Measurements from ENCODE around the gene IGF1R.
A peak's percentile ranks its signal among the peaks of the same experiment; 100 is the strongest.

Gene IGF1R

DNA sequence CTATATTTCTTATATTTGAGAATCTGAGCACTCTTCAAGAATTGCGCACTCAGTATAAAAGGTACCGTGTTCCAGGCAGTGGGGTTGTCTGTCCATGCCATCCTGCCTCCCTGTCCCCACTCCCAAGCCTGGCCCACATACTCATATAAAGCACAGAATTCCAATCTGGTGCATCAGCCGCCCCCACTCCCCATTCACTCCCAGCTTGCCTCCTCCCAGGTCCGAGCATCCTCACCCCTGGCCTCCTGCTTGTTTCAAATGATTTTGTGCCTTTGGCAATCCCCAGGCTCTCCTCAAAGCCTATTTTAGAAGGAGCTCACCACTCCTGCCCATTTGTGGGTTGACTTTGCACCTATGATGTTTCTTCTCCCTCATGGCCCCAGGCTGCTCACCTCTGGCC is 22.2 kb upstream of the IGF1R start:
- H3K27ac Mint-ChIP-seq: no peak overlapping the region
- no peaks in the 10 kb centered on the region for H3K36me3 Mint-ChIP-seq
- no peaks in the 10 kb centered on the region for H3K9me3 Mint-ChIP-seq
- ATAC-seq: no peak
- H3K27me3 Mint-ChIP-seq: peaks cover 21% of the 10 kb centered on the region
- H3K4me3 Mint-ChIP-seq: no peak overlapping the region
- no peaks in the 10 kb centered on the region for H3K4me1 Mint-ChIP-seq

GRCh38 chr15:98628216-98628615 is 20.1 kb upstream of the IGF1R start:
- H3K27me3 Mint-ChIP-seq: peaks cover 17% of the 10 kb centered on the region
- no peaks in the 10 kb centered on the region for H3K4me1 Mint-ChIP-seq
- ATAC-seq: no peak
- H3K9me3 Mint-ChIP-seq: no peaks in the 10 kb centered on the region
- H3K4me3 Mint-ChIP-seq: no peak overlapping the region
- H3K36me3 Mint-ChIP-seq: no peaks in the 10 kb centered on the region
- H3K27ac Mint-ChIP-seq: no peak overlapping the region

DNA sequence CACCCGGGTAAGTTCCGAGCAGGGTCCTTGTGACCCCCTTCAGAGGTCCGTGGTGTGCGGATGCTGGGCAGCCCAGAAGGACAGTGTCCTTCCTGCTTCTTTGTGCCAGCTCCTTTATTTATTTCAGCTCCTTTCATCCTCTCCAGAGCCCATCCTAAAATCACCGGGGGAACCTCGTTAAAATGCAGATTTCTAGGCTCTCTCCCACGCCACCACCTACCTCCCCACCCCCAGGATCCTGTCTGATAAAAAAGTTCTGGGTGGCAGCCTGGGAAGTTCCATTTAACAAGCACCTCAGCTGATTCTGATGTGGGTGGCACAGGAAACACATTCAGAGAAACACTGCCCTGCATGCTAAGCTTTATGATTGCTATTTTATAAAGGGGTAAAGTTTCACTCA is 12.5 kb upstream of the IGF1R start:
- H3K4me1 Mint-ChIP-seq: no peaks in the 10 kb centered on the region
- H3K9me3 Mint-ChIP-seq: no peaks in the 10 kb centered on the region
- H3K27me3 Mint-ChIP-seq: peaks cover 14% of the 10 kb centered on the region
- no peak for ATAC-seq
- H3K27ac Mint-ChIP-seq: no peak overlapping the region
- no peak overlapping the region for H3K4me3 Mint-ChIP-seq
- no peaks in the 10 kb centered on the region for H3K36me3 Mint-ChIP-seq

DNA sequence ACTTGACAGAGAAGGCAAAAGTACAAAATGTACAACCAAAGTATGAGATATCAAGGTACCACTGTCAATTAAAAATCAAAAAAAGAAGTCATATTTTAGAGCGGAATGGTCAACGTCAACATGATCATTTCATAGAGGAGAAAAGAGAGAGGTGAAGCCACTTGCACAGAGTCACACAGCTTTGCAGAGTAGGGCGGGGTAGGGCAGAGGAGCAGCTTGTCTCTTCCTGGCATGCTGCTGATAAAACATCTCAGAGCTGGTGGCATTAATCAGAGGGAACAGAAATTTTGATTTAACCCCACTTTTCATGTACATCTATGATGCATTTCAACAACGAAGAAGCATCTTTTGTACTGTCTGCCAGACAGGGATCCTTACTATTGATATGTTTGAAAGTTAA is 5.2 kb upstream of the IGF1R start:
- H3K4me1 Mint-ChIP-seq: peaks cover 6% of the 10 kb centered on the region
- H3K27me3 Mint-ChIP-seq: no peaks in the 10 kb centered on the region
- H3K27ac Mint-ChIP-seq: no peak overlapping the region
- no peak for ATAC-seq
- H3K9me3 Mint-ChIP-seq: no peaks in the 10 kb centered on the region
- no peaks in the 10 kb centered on the region for H3K36me3 Mint-ChIP-seq
- no peak overlapping the region for H3K4me3 Mint-ChIP-seq

- Mint-ChIP-seq H3K4me3 (peak overlapping the region; percentile 77), H3K27me3 (peaks cover 16% of the 10 kb centered on the region), H3K27ac (no peak overlapping the region)
Measured at GRCh38 chr15:98646546-98647025, 1.8 kb upstream of the IGF1R start.

DNA sequence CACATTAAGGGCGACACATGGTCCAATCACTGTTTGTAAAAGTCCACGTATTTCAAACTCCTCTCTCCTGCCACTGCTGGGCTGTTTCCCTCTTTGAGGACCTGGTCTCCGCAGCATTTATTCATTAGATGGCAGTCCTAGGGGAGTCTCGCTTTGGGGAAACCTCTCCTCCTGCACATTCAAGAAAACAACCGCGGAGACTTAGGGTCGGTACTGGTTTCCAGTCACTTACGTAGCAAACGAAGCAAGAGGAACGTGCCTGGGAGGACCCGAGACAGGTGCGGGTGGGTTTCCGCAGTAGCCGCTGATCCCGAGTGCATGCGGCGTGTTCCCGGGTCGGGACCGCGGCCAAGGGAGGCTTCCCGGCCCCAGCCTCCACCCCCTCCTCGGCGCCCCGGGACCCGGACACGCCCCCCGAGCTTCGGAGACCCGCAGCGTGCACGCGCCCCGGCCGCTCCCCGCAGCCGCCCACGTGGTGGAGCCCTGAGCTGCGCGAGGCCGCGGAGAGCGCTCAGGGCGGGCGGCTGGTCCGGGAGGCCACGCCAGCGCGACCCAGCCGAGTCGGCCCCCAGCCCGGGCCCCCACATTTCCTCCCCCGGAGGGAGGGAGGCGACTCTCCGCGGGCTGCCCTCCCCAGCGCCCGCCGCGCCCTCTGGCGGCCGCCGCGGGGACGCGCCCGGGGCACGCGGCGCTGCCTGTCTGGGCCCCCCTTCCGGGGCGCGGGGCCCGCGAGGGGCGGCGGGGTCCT is 1.1 kb upstream of the IGF1R start:
- no peaks in the 10 kb centered on the region for H3K36me3 Mint-ChIP-seq
- peaks cover 22% of the 10 kb centered on the region for H3K27me3 Mint-ChIP-seq
- H3K9me3 Mint-ChIP-seq: no peaks in the 10 kb centered on the region
- ATAC-seq: peak; percentile 76
- peak overlapping the region; percentile 79 for H3K27ac Mint-ChIP-seq
- H3K4me3 Mint-ChIP-seq: peak overlapping the region; percentile 77
- H3K4me1 Mint-ChIP-seq: peaks cover 25% of the 10 kb centered on the region

More at GRCh38 chr15:98646546-98647025, 1.8 kb upstream of the IGF1R start:
- no peaks in the 10 kb centered on the region for H3K9me3 Mint-ChIP-seq
- no peak for ATAC-seq
- H3K4me1 Mint-ChIP-seq: peaks cover 20% of the 10 kb centered on the region
- no peaks in the 10 kb centered on the region for H3K36me3 Mint-ChIP-seq

- Mint-ChIP-seq H3K4me3 (peak overlapping the region; percentile 92), H3K27ac (peak overlapping the region; percentile 79), H3K9me3 (no peaks in the 10 kb centered on the region), H3K4me1 (peaks cover 30% of the 10 kb centered on the region), H3K36me3 (no peaks in the 10 kb centered on the region), H3K27me3 (peaks cover 27% of the 10 kb centered on the region)
- peak; percentile 49 for ATAC-seq
Measured at GRCh38 chr15:98648654-98649471, 524 bp downstream of the IGF1R start.

- Mint-ChIP-seq H3K4me3 (peak overlapping the region; percentile 92), H3K4me1 (peaks cover 36% of the 10 kb centered on the region), H3K9me3 (no peaks in the 10 kb centered on the region), H3K27ac (peak overlapping the region; percentile 79), H3K27me3 (peaks cover 35% of the 10 kb centered on the region), H3K36me3 (no peaks in the 10 kb centered on the region)
- no peak for ATAC-seq
Measured at GRCh38 chr15:98649472-98650416, 1.4 kb downstream of the IGF1R start.

DNA sequence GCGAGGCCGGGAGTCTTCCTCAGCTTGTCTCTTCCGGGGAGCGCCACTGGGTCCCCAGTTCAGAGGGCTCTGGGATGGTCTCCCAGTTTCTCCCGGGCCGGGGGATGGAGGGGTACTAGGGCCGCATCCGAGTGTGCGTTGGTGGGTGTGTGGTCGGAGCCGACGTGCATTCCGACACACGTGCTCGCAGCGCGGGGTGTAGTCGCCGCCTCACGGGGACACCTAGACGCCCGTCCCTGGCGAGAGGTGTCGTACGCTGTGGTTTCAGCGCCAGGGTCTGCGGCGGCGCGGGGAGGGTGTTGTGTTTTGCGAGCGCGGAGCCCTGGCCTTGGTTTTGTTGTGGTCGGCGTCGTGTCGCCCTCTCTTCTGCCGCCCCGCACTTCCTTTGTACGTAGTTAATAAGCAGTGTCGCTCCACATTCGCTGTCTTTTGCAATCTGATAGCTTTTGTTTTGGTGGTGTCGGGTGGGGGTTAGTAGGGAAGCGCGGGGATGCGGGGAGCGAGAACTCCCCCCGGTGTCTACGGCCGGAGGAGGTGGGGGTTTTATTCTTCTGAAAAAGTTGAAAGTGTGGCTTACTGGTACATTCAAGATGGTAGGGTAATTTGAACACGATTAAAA is 2.2 kb downstream of the IGF1R start:
- Mint-ChIP-seq H3K36me3 (no peaks in the 10 kb centered on the region), H3K4me3 (peak overlapping the region; percentile 89), H3K9me3 (no peaks in the 10 kb centered on the region), H3K27me3 (peaks cover 35% of the 10 kb centered on the region), H3K4me1 (peaks cover 36% of the 10 kb centered on the region), H3K27ac (peak overlapping the region; percentile 74)
- no peak for ATAC-seq

DNA sequence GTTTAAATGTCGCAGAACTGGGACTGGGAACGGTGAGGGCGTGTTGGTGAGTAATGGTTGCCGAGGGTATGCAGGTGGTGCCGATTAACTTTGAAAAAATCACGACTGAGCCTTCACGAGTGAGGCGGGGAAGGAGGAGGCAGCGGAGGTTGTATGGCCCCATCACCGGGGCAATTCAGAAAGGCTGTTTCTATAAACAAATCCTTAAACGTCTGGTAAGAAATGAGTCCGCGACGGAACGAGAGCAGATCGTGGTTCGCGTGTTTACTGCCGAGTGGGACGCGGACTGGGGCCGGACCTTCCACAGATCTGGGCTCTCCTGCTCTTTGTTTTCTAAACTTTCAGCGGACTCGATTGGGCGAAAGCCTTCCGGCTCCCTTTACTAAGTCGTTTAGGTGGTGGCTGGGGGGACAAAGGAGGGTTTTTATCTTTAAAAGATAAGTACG is 2.7 kb downstream of the IGF1R start:
- Mint-ChIP-seq H3K27me3 (peaks cover 35% of the 10 kb centered on the region), H3K36me3 (no peaks in the 10 kb centered on the region), H3K4me1 (peaks cover 36% of the 10 kb centered on the region), H3K27ac (peak overlapping the region; percentile 74), H3K4me3 (peak overlapping the region; percentile 89), H3K9me3 (no peaks in the 10 kb centered on the region)
- ATAC-seq: no peak

GRCh38 chr15:98651581-98652220 is 3.4 kb downstream of the IGF1R start:
- peaks cover 35% of the 10 kb centered on the region for H3K27me3 Mint-ChIP-seq
- H3K9me3 Mint-ChIP-seq: no peaks in the 10 kb centered on the region
- ATAC-seq: no peak
- H3K4me3 Mint-ChIP-seq: peak overlapping the region; percentile 89
- peaks cover 34% of the 10 kb centered on the region for H3K4me1 Mint-ChIP-seq
- peak overlapping the region; percentile 74 for H3K27ac Mint-ChIP-seq
- no peaks in the 10 kb centered on the region for H3K36me3 Mint-ChIP-seq

GRCh38 chr15:98653686-98654085 is 5.3 kb downstream of the IGF1R start:
- H3K27ac Mint-ChIP-seq: no peak overlapping the region
- H3K36me3 Mint-ChIP-seq: no peaks in the 10 kb centered on the region
- H3K4me1 Mint-ChIP-seq: peaks cover 36% of the 10 kb centered on the region
- no peak overlapping the region for H3K4me3 Mint-ChIP-seq
- H3K9me3 Mint-ChIP-seq: no peaks in the 10 kb centered on the region
- H3K27me3 Mint-ChIP-seq: peaks cover 35% of the 10 kb centered on the region
- ATAC-seq: no peak

GRCh38 chr15:98654790-98655360 is 6.5 kb downstream of the IGF1R start:
- peaks cover 36% of the 10 kb centered on the region for H3K4me1 Mint-ChIP-seq
- H3K9me3 Mint-ChIP-seq: no peaks in the 10 kb centered on the region
- no peaks in the 10 kb centered on the region for H3K36me3 Mint-ChIP-seq
- ATAC-seq: no peak
- no peak overlapping the region for H3K27ac Mint-ChIP-seq
- peaks cover 35% of the 10 kb centered on the region for H3K27me3 Mint-ChIP-seq
- no peak overlapping the region for H3K4me3 Mint-ChIP-seq

DNA sequence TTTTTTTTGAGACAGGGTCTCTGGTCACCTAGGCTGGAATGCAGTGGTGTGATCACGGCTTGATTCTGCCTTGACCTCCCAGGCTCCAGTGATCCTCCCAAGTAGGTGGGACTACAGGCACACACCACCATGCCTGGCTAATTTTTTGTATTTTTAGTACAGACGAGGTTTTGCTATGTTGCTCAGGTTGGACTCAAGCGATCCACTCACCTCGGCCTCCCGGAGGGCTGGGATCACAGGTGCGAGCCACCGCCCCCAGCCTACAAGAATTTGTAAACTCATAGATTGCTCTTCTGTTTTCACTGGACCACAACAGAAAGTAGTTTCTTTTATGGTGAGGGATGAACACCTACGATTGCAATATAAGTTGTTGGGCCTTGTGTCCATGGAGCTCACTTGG is 7.4 kb downstream of the IGF1R start:
- H3K4me1 Mint-ChIP-seq: peaks cover 30% of the 10 kb centered on the region

More for the DNA sequence above, 7.4 kb downstream of the IGF1R start:
- no peak overlapping the region for H3K27ac Mint-ChIP-seq
- peaks cover 27% of the 10 kb centered on the region for H3K27me3 Mint-ChIP-seq
- H3K4me3 Mint-ChIP-seq: no peak overlapping the region
- H3K36me3 Mint-ChIP-seq: no peaks in the 10 kb centered on the region
- H3K9me3 Mint-ChIP-seq: no peaks in the 10 kb centered on the region
- no peak for ATAC-seq
